Neural cell (in vitro differentiated cells): Measurements from ENCODE around the gene FGD5. TPM values are rescaled to one million over a fixed set of nuclear protein-coding genes. Genes with fewer than 3 reads are reported as not detected.

ENCODE experiments used
- H2AFZ ChIP-seq: fragments of 200-600, 300-800 bp; sonication (generic), shearing (Covaris generic); 2 replicates; pipeline ENCODE4 v1.6.0; 2014; ENCODE audit warnings: low read depth, mild to moderate bottlenecking, antibody characterized with exemption, low read length, moderate library complexity
- H3F3A ChIP-seq: fragments of 200-600 bp; shearing (Covaris generic); 2 replicates; pipeline ENCODE4 v1.6.1; 2016; ENCODE audit warnings: mild to moderate bottlenecking, moderate library complexity, mixed read lengths, antibody characterized with exemption, low read length; ENCODE audit not compliant: insufficient read depth, poor library complexity, severe bottlenecking
- H3K27ac ChIP-seq: fragments of 200-600, 300-800 bp; sonication (generic), shearing (Covaris generic); 2 replicates; pipeline ENCODE4 v1.5.1; 2014; ENCODE audit warnings: mild to moderate bottlenecking, low read length, moderate library complexity
- H3K27me3 ChIP-seq: fragments of 300-800, 200-600 bp; sonication (generic), shearing (Covaris generic); 2 replicates; pipeline ENCODE4 v1.6.0; 2014; ENCODE audit warnings: mild to moderate bottlenecking, low read depth, low read length, moderate library complexity; ENCODE audit not compliant: insufficient read depth
- H3K36me3 ChIP-seq: fragments of 300-800, 200-600 bp; sonication (generic), shearing (Covaris generic); 2 replicates; pipeline ENCODE4 v1.5.1; 2014; ENCODE audit warnings: mild to moderate bottlenecking, antibody characterized with exemption, low read length, moderate library complexity; ENCODE audit not compliant: insufficient read depth
- H3K4me2 ChIP-seq: fragments of 300-800, 200-600 bp; sonication (generic), shearing (Covaris generic); 2 replicates; pipeline ENCODE4 v1.6.0; 2014; ENCODE audit warnings: mild to moderate bottlenecking, low read length
- H3K4me3 ChIP-seq: fragments of 300-800, 200-600 bp; sonication (generic), shearing (Covaris generic); 2 replicates; pipeline ENCODE4 v1.5.1; 2014; ENCODE audit warnings: mild to moderate bottlenecking, low read length, moderate library complexity
- H3K79me2 ChIP-seq: fragments of 200-600 bp; shearing (Covaris generic); replicated peaks from 2 replicates; pipeline ENCODE4 v1.6.0; 2014; ENCODE audit warnings: mild to moderate bottlenecking, low read length, moderate library complexity; ENCODE audit not compliant: insufficient read depth
- H3K9ac ChIP-seq: fragments of 300-800, 200-600 bp; sonication (generic), shearing (Covaris generic); 2 replicates; pipeline ENCODE4 v1.6.1; 2016; ENCODE audit warnings: mild to moderate bottlenecking, low read length, mixed read lengths
- H3K9me2 ChIP-seq: fragments of 200-600 bp; shearing (Covaris generic); 2 replicates; pipeline ENCODE4 v1.6.1; 2016; ENCODE audit warnings: mild to moderate bottlenecking, low read length, mixed read lengths; ENCODE audit not compliant: insufficient read depth
- H3K9me3 ChIP-seq: fragments of 200-600, 300-800 bp; sonication (generic), shearing (Covaris generic); 2 replicates; pipeline ENCODE4 v1.6.1; 2016; ENCODE audit warnings: mild to moderate bottlenecking, mixed run types, low read length, moderate library complexity, mixed read lengths
- H4K20me1 ChIP-seq: fragments of 200-600 bp; shearing (Covaris generic); 2 replicates; pipeline ENCODE4 v1.6.1; 2016; ENCODE audit warnings: mild to moderate bottlenecking, mixed run types; ENCODE audit not compliant: insufficient read depth
- CTCF ChIP-seq: fragments of 450-650 bp; IDR thresholded peaks from 2 replicates; pipeline ENCODE4 v1.5.1; 2014; ENCODE audit warnings: antibody characterized with exemption, mild to moderate bottlenecking, moderate library complexity; ENCODE audit not compliant: poor library complexity, severe bottlenecking
- EP300 ChIP-seq: fragments of 450-650 bp; conservative IDR thresholded peaks from 2 replicates; pipeline ENCODE4 v1.6.1; 2014; ENCODE audit warnings: antibody characterized with exemption, mild to moderate bottlenecking, moderate library complexity; ENCODE audit not compliant: poor library complexity, severe bottlenecking
- EZH2 ChIP-seq: fragments of 200-600, 300-800 bp; shearing (Covaris generic), sonication (generic); IDR thresholded peaks from 2 replicates; pipeline ENCODE4 v1.6.1; 2014; ENCODE audit warnings: antibody characterized with exemption, low read length, borderline replicate concordance, mild to moderate bottlenecking; ENCODE audit not compliant: insufficient read depth, poor library complexity, severe bottlenecking
- MXI1 ChIP-seq: fragments of 450-650 bp; conservative IDR thresholded peaks from 2 replicates; pipeline ENCODE4 v1.6.1; 2014; ENCODE audit warnings: antibody characterized with exemption, mild to moderate bottlenecking; ENCODE audit not compliant: poor library complexity, severe bottlenecking
- POLR2AphosphoS5 ChIP-seq: IDR thresholded peaks from 2 replicates; pipeline ENCODE4 v1.6.1; 2012
- REST ChIP-seq: IDR thresholded peaks from 2 replicates; pipeline ENCODE4 v1.6.1; 2012; ENCODE audit warnings: borderline replicate concordance
- SMC3 ChIP-seq: fragments of 450-650 bp; conservative IDR thresholded peaks from 2 replicates; pipeline ENCODE4 v1.6.1; 2014; ENCODE audit warnings: antibody characterized with exemption, mild to moderate bottlenecking, moderate library complexity; ENCODE audit not compliant: poor library complexity
- TAF1 ChIP-seq: IDR thresholded peaks from 2 replicates; pipeline ENCODE4 v1.6.1; 2012; ENCODE audit warnings: low read depth
- polyA plus RNA-seq: library from polyadenylated mRNA; depleted of rRNA; stranded (reverse); fragments of >200 nt; gene quantifications from 2 replicates; pipeline ENCODE4 v1.2.3, GENCODE V29; 2014

Gene FGD5
- polyA plus RNA-seq, 1 donor from 2014 or later = not detected

GRCh38 chr3:14950274-14950673 lies 131.5 kb downstream of the FGD5 start:
- Histone ChIP-seq H3K9me2 (no peaks in the 10 kb centered on the region), H3F3A (no peaks in the 10 kb centered on the region), H3K9ac (no peak overlapping the region), H3K4me3 (peak overlapping the region; percentile 96), H3K27me3 (no peaks in the 10 kb centered on the region), H3K9me3 (no peaks in the 10 kb centered on the region), H3K36me3 (no peaks in the 10 kb centered on the region), H3K27ac (no peak overlapping the region), H2AFZ (no peak overlapping the region), H3K4me2 (no peak overlapping the region), H4K20me1 (no peaks in the 10 kb centered on the region), H3K79me2 (peaks cover 58% of the 10 kb centered on the region)
- TF ChIP-seq SMC3 = no peak
- no peak for TF ChIP-seq EP300
- no peak for TF ChIP-seq MXI1
- no peak for TF ChIP-seq REST
- no peak for TF ChIP-seq TAF1
- TF ChIP-seq POLR2AphosphoS5 = no peak
- no peak for TF ChIP-seq EZH2
- no peak for TF ChIP-seq CTCF

- Histone ChIP-seq H3K4me2 (peak overlapping the region; percentile 27), H3K9me3 (no peaks in the 10 kb centered on the region), H3K36me3 (peaks cover 4% of the 10 kb centered on the region), H3K79me2 (peaks cover 26% of the 10 kb centered on the region), H4K20me1 (no peaks in the 10 kb centered on the region), H3K9ac (peak overlapping the region; percentile 48), H3K27me3 (no peaks in the 10 kb centered on the region), H3K4me3 (peak overlapping the region; percentile 41), H3K9me2 (no peaks in the 10 kb centered on the region), H3K27ac (peak overlapping the region; percentile 74), H3F3A (no peaks in the 10 kb centered on the region), H2AFZ (no peak overlapping the region)
- no peak for TF ChIP-seq EZH2
Measured at GRCh38 chr3:14957153-14957552, 138.4 kb downstream of the FGD5 start.

- peak; percentile 0 for TF ChIP-seq REST
- TF ChIP-seq EP300 = peak; percentile 78
- no peak for TF ChIP-seq CTCF
- Histone ChIP-seq H3K79me2 (peaks cover 26% of the 10 kb centered on the region), H3K9ac (peak overlapping the region; percentile 48), H3F3A (no peaks in the 10 kb centered on the region), H3K4me3 (peak overlapping the region; percentile 41), H3K9me3 (no peaks in the 10 kb centered on the region), H3K27ac (peak overlapping the region; percentile 74), H4K20me1 (no peaks in the 10 kb centered on the region), H3K27me3 (no peaks in the 10 kb centered on the region), H3K36me3 (peaks cover 6% of the 10 kb centered on the region), H3K4me2 (peak overlapping the region; percentile 27), H2AFZ (no peak overlapping the region), H3K9me2 (no peaks in the 10 kb centered on the region)
Measured at GRCh38 chr3:14957925-14958324, 139.2 kb downstream of the FGD5 start.
